HepG2 (cell line): ENCODE data around the gene NDUFB3. TPM values are rescaled to one million over a fixed set of nuclear protein-coding genes. Genes with fewer than 3 reads are reported as not detected.

ENCODE experiments used
- BCL6 ChIP-seq: IDR thresholded peaks from 2 replicates; pipeline ENCODE4 v1.6.1; 2016; ENCODE audit warnings: missing genetic modification reagents, missing compliant biosample characterization
- DMAP1 ChIP-seq: IDR thresholded peaks from 2 replicates; pipeline ENCODE4 v1.6.1; 2016
- DPF2 ChIP-seq: sonication (generic); formaldehyde crosslinking; IDR thresholded peaks from 2 replicates; pipeline ENCODE4 v1.4.0; 2020; ENCODE audit warnings: mild to moderate bottlenecking, low read depth, missing genetic modification reagents, borderline replicate concordance
- E2F5 ChIP-seq: sonication (generic); formaldehyde crosslinking; conservative IDR thresholded peaks from 2 replicates; pipeline ENCODE4 v1.4.0; 2020; ENCODE audit warnings: missing genetic modification reagents
- FOXM1 ChIP-seq: sonication (generic); formaldehyde crosslinking; IDR thresholded peaks from 2 replicates; pipeline ENCODE4 v1.5.0; 2020; ENCODE audit warnings: missing genetic modification reagents
- HNRNPLL ChIP-seq: fragments of 200-400 bp; formaldehyde crosslinking; IDR thresholded peaks from 2 replicates; pipeline ENCODE4 v1.6.1; 2017; ENCODE audit warnings: mild to moderate bottlenecking, low read depth, low read length; ENCODE audit not compliant: poor library complexity, severe bottlenecking
- IKZF4 ChIP-seq: sonication (generic); formaldehyde crosslinking; IDR thresholded peaks from 2 replicates; pipeline ENCODE4 v1.5.1; 2020; ENCODE audit warnings: borderline replicate concordance, mild to moderate bottlenecking, low read depth, missing genetic modification reagents; ENCODE audit errors: not compliant biosample characterization
- ISX ChIP-seq: sonication (generic); formaldehyde crosslinking; conservative IDR thresholded peaks from 2 replicates; pipeline ENCODE4 v1.5.0; 2020; ENCODE audit warnings: missing genetic modification reagents
- MBD4 ChIP-seq: IDR thresholded peaks from 2 replicates; pipeline ENCODE4 v1.6.1; 2012; ENCODE audit warnings: low read length, inconsistent platforms, borderline replicate concordance
- MIER3 ChIP-seq: IDR thresholded peaks from 2 replicates; pipeline ENCODE4 v1.6.1; 2016; ENCODE audit warnings: missing compliant biosample characterization, borderline replicate concordance
- MXD4 ChIP-seq: IDR thresholded peaks from 2 replicates; pipeline ENCODE4 v1.6.1; 2016; ENCODE audit warnings: mild to moderate bottlenecking, missing biosample characterization, missing genetic modification reagents
- PCBP2 ChIP-seq: fragments of 200-400 bp; formaldehyde crosslinking; optimal IDR thresholded peaks from 2 replicates; pipeline ENCODE3; 2018; ENCODE audit warnings: low read length, low read depth; ENCODE audit not compliant: poor library complexity, severe bottlenecking
- SP2 ChIP-seq: sonication (generic); formaldehyde crosslinking; IDR thresholded peaks from 2 replicates; pipeline ENCODE4 v1.5.1; 2020; ENCODE audit warnings: mild to moderate bottlenecking, missing genetic modification reagents
- TFE3 ChIP-seq: IDR thresholded peaks from 2 replicates; pipeline ENCODE4 v1.6.1; 2016
- WIZ ChIP-seq: sonication (generic); formaldehyde crosslinking; IDR thresholded peaks from 2 replicates; pipeline ENCODE4 v1.5.1; 2020; ENCODE audit warnings: mild to moderate bottlenecking, missing genetic modification reagents
- YY1 ChIP-seq: IDR thresholded peaks from 2 replicates; pipeline ENCODE4 v1.6.1; 2011; ENCODE audit warnings: low read length, low read depth, moderate library complexity, mild to moderate bottlenecking; ENCODE audit not compliant: insufficient read depth, insufficient replicate concordance
- ZNF20 ChIP-seq: sonication (generic); formaldehyde crosslinking; IDR thresholded peaks from 2 replicates; pipeline ENCODE4 v1.4.0; 2020; ENCODE audit warnings: mild to moderate bottlenecking, moderate library complexity, missing genetic modification reagents
- ZNF253 ChIP-seq: sonication (generic); formaldehyde crosslinking; IDR thresholded peaks from 2 replicates; pipeline ENCODE4 v1.8.0; 2022; ENCODE audit warnings: mild to moderate bottlenecking, missing genetic modification reagents, borderline replicate concordance
- ZNF326 ChIP-seq: sonication (generic); formaldehyde crosslinking; IDR thresholded peaks from 2 replicates; pipeline ENCODE4 v1.4.0; 2020; ENCODE audit warnings: missing genetic modification reagents, borderline replicate concordance
- ZNF546 ChIP-seq: sonication (generic); formaldehyde crosslinking; conservative IDR thresholded peaks from 2 replicates; pipeline ENCODE4 v1.8.1; 2023; ENCODE audit warnings: mild to moderate bottlenecking, missing genetic modification reagents
- ZNF713 ChIP-seq: sonication (generic); formaldehyde crosslinking; IDR thresholded peaks from 2 replicates; pipeline ENCODE4 v1.4.0; 2020; ENCODE audit warnings: mild to moderate bottlenecking, missing genetic modification reagents
- ZNF839 ChIP-seq: sonication (generic); formaldehyde crosslinking; IDR thresholded peaks from 2 replicates; pipeline ENCODE4 v1.4.0; 2020; ENCODE audit warnings: missing genetic modification reagents, mild to moderate bottlenecking, borderline replicate concordance
- ZNF878 ChIP-seq: sonication (generic); formaldehyde crosslinking; IDR thresholded peaks from 2 replicates; pipeline ENCODE4 v1.8.1; 2023; ENCODE audit warnings: mild to moderate bottlenecking, missing genetic modification reagents, moderate library complexity
- polyA plus RNA-seq, 8 experiments: library from polyadenylated mRNA; depleted of rRNA in 3 of 8; stranded (reverse) in 7 of 8; unstranded in 1 of 8; fragments of >200 nt; fragmentation: Illumina TruSeq in 4 of 8; extraction: Trizol in 4 of 8; gene quantifications; 2 replicates each; pipeline versions ENCODE4 v1.2.1 to v1.2.3, GENCODE V29; 2011 to 2016; ENCODE audit warnings: low read depth in 4 of 8, missing spikeins in 1 of 8, mixed read lengths in 1 of 8; ENCODE audit not compliant: insufficient read depth in 1 of 8
- total RNA-seq, 5 experiments: library from RNA; depleted of rRNA; stranded (reverse); fragments of >200 nt; fragmentation: Illumina TruSeq; extraction: Trizol; gene quantifications; 2 replicates each; pipeline ENCODE4 v1.2.3, GENCODE V29; 2016; ENCODE audit warnings: low read depth in 1 of 5
- TF ChIP-seq, protein P1 (sequence below): sonication (generic); formaldehyde crosslinking; IDR thresholded peaks from 2 replicates; pipeline ENCODE4 v1.8.0; 2022; ENCODE audit warnings: mild to moderate bottlenecking, missing genetic modification reagents, borderline replicate concordance
- TF ChIP-seq, protein P2 (sequence below): sonication (generic); formaldehyde crosslinking; IDR thresholded peaks from 2 replicates; pipeline ENCODE4 v1.8.0; 2023; ENCODE audit warnings: mild to moderate bottlenecking, missing genetic modification reagents

Gene NDUFB3
- total and polyA plus RNA-seq, 2 of the 13 experiments (the other 11 are each of a cell fraction or from before 2014, with no cell fraction given), result 50.7 to 159 TPM

DNA sequence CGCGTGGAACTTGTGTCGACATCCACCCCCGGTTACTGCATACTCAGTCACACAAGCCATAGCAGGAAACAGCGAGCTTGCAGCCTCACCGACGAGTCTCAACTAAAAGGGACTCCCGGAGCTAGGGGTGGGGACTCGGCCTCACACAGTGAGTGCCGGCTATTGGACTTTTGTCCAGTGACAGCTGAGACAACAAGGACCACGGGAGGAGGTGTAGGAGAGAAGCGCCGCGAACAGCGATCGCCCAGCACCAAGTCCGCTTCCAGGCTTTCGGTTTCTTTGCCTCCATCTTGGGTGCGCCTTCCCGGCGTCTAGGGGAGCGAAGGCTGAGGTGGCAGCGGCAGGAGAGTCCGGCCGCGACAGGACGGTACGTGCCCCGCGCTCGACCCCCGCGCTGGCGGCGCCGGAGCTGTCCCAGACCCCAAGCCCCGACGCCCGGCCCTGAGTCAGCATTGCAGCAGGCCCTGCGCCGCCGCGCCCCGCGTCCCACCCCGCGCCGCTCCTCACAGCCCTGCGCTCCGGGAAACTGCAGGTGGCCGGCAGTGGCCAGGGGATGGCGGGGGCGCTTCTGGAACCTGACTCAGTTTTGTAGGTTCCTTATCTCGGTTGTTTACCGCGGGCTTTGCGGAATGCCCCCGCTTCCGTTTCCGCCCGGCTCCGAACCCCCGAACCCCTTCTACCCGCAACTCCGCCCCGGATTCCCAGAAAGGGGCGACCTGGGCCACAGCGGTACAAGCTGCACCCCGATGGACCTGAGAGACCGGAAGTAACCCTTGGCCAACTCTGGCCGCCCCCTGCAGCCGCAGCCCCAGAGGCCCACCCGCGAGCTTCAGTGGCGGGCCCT, 44.5 kb downstream of the NDUFB3 start, which contains the start of gene CFLAR (continued):
- peak; percentile 47; the same call in 1 of the 2 replicates for TF ChIP-seq SP2 (CRISPR knock-in tag)
- 0 out of 2 replicates have a peak, but pooled peaks have one; percentile 59 for TF ChIP-seq MXD4
- TF ChIP-seq E2F5, result no peak
- TF ChIP-seq ZNF546 (CRISPR knock-in tag), result peak; percentile 91
- peak; percentile 93 for TF ChIP-seq YY1
- TF ChIP-seq, protein P1, sequence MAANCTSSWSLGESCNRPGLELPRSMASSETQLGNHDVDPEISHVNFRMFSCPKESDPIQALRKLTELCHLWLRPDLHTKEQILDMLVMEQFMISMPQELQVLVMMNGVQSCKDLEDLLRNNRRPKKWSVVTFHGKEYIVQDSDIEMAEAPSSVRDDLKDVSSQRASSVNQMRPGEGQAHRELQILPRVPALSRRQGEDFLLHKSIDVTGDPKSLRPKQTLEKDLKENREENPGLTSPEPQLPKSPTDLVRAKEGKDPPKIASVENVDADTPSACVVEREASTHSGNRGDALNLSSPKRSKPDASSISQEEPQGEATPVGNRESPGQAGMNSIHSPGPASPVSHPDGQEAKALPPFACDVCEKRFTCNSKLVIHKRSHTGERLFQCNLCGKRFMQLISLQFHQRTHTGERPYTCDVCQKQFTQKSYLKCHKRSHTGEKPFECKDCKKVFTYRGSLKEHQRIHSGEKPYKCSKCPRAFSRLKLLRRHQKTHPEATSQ (CRISPR knock-in tag), result peak; percentile 72; the same call in 1 of the 2 replicates
- no peak for TF ChIP-seq MBD4
- peak; percentile 86 for TF ChIP-seq DMAP1 (CRISPR knock-in tag)
- no peak for TF ChIP-seq PCBP2
- TF ChIP-seq IKZF4 (CRISPR knock-in tag), result peak; percentile 32
- TF ChIP-seq ZNF326 (CRISPR knock-in tag), result no peak
- TF ChIP-seq ISX (CRISPR knock-in tag), result 0 out of 2 replicates have a peak, but pooled peaks have one; percentile 73
- peak; percentile 76 for TF ChIP-seq HNRNPLL
- 0 out of 2 replicates have a peak, but pooled peaks have one; percentile 88 for TF ChIP-seq ZNF20 (CRISPR knock-in tag)
- no peak for TF ChIP-seq ZNF713
- peak; percentile 23; the same call in 1 of the 2 replicates for TF ChIP-seq DPF2 (CRISPR knock-in tag)
- peak; percentile 86; the same call in 1 of the 2 replicates for TF ChIP-seq ZNF253
- peak; percentile 67 for TF ChIP-seq BCL6 (CRISPR knock-in tag)
- TF ChIP-seq ZNF839, result 0 out of 2 replicates have a peak, but pooled peaks have one; percentile 70
- TF ChIP-seq, protein P2, sequence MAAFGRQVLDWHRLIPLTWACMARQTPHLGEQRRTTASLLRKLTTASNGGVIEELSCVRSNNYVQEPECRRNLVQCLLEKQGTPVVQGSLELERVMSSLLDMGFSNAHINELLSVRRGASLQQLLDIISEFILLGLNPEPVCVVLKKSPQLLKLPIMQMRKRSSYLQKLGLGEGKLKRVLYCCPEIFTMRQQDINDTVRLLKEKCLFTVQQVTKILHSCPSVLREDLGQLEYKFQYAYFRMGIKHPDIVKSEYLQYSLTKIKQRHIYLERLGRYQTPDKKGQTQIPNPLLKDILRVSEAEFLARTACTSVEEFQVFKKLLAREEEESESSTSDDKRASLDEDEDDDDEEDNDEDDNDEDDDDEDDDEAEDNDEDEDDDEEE (CRISPR knock-in tag), result no peak
- TF ChIP-seq ZNF878, result peak; percentile 38; the same call in 1 of the 2 replicates
- TF ChIP-seq MIER3, result peak; percentile 70
- TF ChIP-seq FOXM1 (CRISPR knock-in tag), result peak; percentile 44; the same call in 1 of the 2 replicates
- TF ChIP-seq TFE3 (CRISPR knock-in tag), result no peak
- TF ChIP-seq WIZ (CRISPR knock-in tag), result no peak
